Measurements from ENCODE around the gene RESP18.

DNA sequence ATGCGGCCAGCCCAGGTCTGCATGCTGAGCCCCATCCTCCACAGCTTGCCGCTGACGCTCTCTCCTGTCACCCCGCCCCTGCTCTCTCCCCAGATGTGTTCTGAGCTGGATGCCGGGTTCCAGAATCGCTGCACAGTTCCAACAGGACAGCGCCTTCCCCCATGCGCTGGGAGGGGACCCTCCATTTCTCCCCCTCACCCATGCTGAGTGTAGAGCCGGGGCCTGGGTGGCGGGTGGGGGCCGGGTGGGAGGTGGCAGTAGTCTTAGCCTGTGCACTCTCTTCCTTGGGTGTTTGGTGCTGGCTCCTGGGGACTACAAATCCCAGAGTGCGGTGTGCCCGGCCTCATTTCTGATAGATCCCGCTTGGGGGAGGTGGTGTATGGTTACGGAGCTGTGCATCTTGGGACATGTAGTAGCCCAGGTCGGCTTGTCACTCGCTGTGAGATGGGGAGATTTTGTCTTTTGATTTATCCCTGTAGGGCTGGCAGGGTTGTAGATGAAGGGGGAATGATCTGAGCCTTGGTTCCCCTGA is 46.6 kb downstream of the RESP18 start:
- TF ChIP-seq POLR2AphosphoS5 (IDR thresholded peaks at IDR 0.05; ENCODE audit: low read depth, low read length) = no peak
- TF ChIP-seq, protein P1, sequence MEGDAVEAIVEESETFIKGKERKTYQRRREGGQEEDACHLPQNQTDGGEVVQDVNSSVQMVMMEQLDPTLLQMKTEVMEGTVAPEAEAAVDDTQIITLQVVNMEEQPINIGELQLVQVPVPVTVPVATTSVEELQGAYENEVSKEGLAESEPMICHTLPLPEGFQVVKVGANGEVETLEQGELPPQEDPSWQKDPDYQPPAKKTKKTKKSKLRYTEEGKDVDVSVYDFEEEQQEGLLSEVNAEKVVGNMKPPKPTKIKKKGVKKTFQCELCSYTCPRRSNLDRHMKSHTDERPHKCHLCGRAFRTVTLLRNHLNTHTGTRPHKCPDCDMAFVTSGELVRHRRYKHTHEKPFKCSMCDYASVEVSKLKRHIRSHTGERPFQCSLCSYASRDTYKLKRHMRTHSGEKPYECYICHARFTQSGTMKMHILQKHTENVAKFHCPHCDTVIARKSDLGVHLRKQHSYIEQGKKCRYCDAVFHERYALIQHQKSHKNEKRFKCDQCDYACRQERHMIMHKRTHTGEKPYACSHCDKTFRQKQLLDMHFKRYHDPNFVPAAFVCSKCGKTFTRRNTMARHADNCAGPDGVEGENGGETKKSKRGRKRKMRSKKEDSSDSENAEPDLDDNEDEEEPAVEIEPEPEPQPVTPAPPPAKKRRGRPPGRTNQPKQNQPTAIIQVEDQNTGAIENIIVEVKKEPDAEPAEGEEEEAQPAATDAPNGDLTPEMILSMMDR (IDR thresholded peaks at IDR 0.05 in 2 of 3, conservative IDR thresholded peaks at IDR 0.05 in 1 of 3; ENCODE audit: borderline replicate concordance in 1 of 3, insufficient read depth in 1 of 3, low read depth in 2 of 3, low read length in 2 of 3) = no peak
- TF ChIP-seq ZNF274 (IDR thresholded peaks at IDR 0.05; ENCODE audit: low read depth, low read length) = no peak
- no peak for TF ChIP-seq EZH2 (IDR thresholded peaks at IDR 0.05)
- no peak for TF ChIP-seq SP1 (IDR thresholded peaks at IDR 0.05; ENCODE audit: low read depth)
- TF ChIP-seq CEBPB (IDR thresholded peaks at IDR 0.05; ENCODE audit: low read depth) = no peak
- TF ChIP-seq YY1 (IDR thresholded peaks at IDR 0.05; ENCODE audit: extremely low read depth, insufficient replicate concordance, low read depth, low read length) = no peak
- TF ChIP-seq POLR2A (IDR thresholded peaks at IDR 0.05; ENCODE audit: borderline replicate concordance, extremely low read depth, insufficient read depth, insufficient read length) = no peak
- TF ChIP-seq TCF7L2 (IDR thresholded peaks at IDR 0.05; ENCODE audit: borderline replicate concordance, extremely low read depth, insufficient read depth, insufficient read length) = no peak
- TF ChIP-seq, protein P2, sequence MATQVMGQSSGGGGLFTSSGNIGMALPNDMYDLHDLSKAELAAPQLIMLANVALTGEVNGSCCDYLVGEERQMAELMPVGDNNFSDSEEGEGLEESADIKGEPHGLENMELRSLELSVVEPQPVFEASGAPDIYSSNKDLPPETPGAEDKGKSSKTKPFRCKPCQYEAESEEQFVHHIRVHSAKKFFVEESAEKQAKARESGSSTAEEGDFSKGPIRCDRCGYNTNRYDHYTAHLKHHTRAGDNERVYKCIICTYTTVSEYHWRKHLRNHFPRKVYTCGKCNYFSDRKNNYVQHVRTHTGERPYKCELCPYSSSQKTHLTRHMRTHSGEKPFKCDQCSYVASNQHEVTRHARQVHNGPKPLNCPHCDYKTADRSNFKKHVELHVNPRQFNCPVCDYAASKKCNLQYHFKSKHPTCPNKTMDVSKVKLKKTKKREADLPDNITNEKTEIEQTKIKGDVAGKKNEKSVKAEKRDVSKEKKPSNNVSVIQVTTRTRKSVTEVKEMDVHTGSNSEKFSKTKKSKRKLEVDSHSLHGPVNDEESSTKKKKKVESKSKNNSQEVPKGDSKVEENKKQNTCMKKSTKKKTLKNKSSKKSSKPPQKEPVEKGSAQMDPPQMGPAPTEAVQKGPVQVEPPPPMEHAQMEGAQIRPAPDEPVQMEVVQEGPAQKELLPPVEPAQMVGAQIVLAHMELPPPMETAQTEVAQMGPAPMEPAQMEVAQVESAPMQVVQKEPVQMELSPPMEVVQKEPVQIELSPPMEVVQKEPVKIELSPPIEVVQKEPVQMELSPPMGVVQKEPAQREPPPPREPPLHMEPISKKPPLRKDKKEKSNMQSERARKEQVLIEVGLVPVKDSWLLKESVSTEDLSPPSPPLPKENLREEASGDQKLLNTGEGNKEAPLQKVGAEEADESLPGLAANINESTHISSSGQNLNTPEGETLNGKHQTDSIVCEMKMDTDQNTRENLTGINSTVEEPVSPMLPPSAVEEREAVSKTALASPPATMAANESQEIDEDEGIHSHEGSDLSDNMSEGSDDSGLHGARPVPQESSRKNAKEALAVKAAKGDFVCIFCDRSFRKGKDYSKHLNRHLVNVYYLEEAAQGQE (IDR thresholded peaks at IDR 0.05; ENCODE audit: low read depth) = no peak
